B cell (primary cell): Measurements from ENCODE around the gene TEX51. TPM values are rescaled to one million over a fixed set of nuclear protein-coding genes. Genes with fewer than 3 reads are reported as not detected.

ENCODE experiments used
- ATAC-seq: fragments of 200-7000 bp; cut with Tn5 transposase; one replicate; pipeline ENCODE4 v1.10.0; 2021; ENCODE audit warnings: low read depth, mild to moderate bottlenecking, moderate number of reproducible peaks, moderate library complexity
- CTCF ChIA-PET: fragments of 350-600 bp; sonication (Branson Sonifier 250); formaldehyde crosslinking; loops from one replicate; lab custom pipeline; 2021; ENCODE audit warnings: antibody characterized with exemption, inconsistent platforms; lab: Charles Lee
- POLR2A ChIA-PET: fragments of 350-600 bp; sonication (Branson Sonifier 250); formaldehyde crosslinking; loops from one replicate; lab custom pipeline; 2021; ENCODE audit warnings: antibody characterized with exemption; lab: Charles Lee
- DNase-seq: peaks from one replicate; pipeline ENCODE4 v3.0.0; 2013
- H2AFZ ChIP-seq: 2 replicates; pipeline ENCODE4 v1.6.1; 2012; ENCODE audit warnings: mild to moderate bottlenecking, low read depth, low read length; ENCODE audit not compliant: insufficient read depth, poor library complexity, severe bottlenecking
- H3K27ac ChIP-seq, 2 donors: 1 replicate in 1 of 2; 2 replicates in 1 of 2; pipeline ENCODE4 v1.5.1; 2012 to 2013; ENCODE audit warnings: low read length in 2 of 2, mild to moderate bottlenecking in 2 of 2, moderate library complexity in 1 of 2
- H3K27me3 ChIP-seq, 4 experiments: fragments of 200-600 bp in 1 of 4; sonication (generic) in 1 of 4; replicated peaks in 1 of 4; 1 replicate in 2 of 4; 2 replicates in 2 of 4; pipeline versions ENCODE4 v1.6.1 to v1.7.0; 2013 to 2016; ENCODE audit warnings: low read length in 3 of 4, mild to moderate bottlenecking in 2 of 4, mixed read lengths in 1 of 4, moderate library complexity in 1 of 4; ENCODE audit not compliant: insufficient read depth in 4 of 4, control insufficient read depth in 3 of 4; ENCODE audit errors: control extremely low read depth in 1 of 4
- H3K36me3 ChIP-seq, 2 experiments: replicated peaks in 1 of 2; 1 replicate in 1 of 2; 2 replicates in 1 of 2; pipeline versions ENCODE4 v1.6.1 to v1.7.1; 2013; ENCODE audit warnings: low read length in 1 of 2; ENCODE audit not compliant: insufficient read depth in 2 of 2, control insufficient read depth in 1 of 2; ENCODE audit errors: control extremely low read depth in 1 of 2, extremely low read depth in 1 of 2
- H3K4me1 ChIP-seq, 2 donors: fragments of 200-600 bp in 1 of 2; sonication (generic) in 1 of 2; 1 replicate in 1 of 2; 2 replicates in 1 of 2; pipeline versions ENCODE4 v1.5.1 to v1.6.1; 2013 to 2017; ENCODE audit warnings: low read length in 2 of 2; ENCODE audit not compliant: control insufficient read depth in 2 of 2, insufficient read depth in 2 of 2
- H3K4me2 ChIP-seq: replicated peaks from 2 replicates; pipeline ENCODE3; 2012; ENCODE audit warnings: mild to moderate bottlenecking, low read depth, low read length; ENCODE audit not compliant: poor library complexity, severe bottlenecking
- H3K4me3 ChIP-seq, 5 experiments: fragments of 200-600 bp in 1 of 5; sonication (generic) in 1 of 5; 1 replicate in 3 of 5; 2 replicates in 2 of 5; pipeline versions ENCODE4 v1.5.1 to v1.7.0; 2011 to 2016; ENCODE audit warnings: low read length in 4 of 5, mild to moderate bottlenecking in 4 of 5, low read depth in 2 of 5, control low read depth in 1 of 5, moderate library complexity in 1 of 5; ENCODE audit not compliant: insufficient read depth in 1 of 5; ENCODE audit errors: control extremely low read depth in 1 of 5, extremely low read depth in 1 of 5
- H3K79me2 ChIP-seq: fragments of 200-600 bp; sonication (generic); one replicate; pipeline ENCODE4 v1.6.0; 2016; ENCODE audit warnings: low read length; ENCODE audit not compliant: control insufficient read depth, insufficient read depth
- H3K9ac ChIP-seq: fragments of 200-600 bp; sonication (generic); 2 replicates; pipeline ENCODE4 v1.6.1; 2017; ENCODE audit warnings: mild to moderate bottlenecking, low read length, moderate library complexity
- H3K9me3 ChIP-seq, 3 donors: one replicate each; pipeline versions ENCODE4 v1.6.1 to v1.7.1; 2013; ENCODE audit warnings: low read length in 2 of 3; ENCODE audit not compliant: control insufficient read depth in 2 of 3, insufficient read depth in 1 of 3; ENCODE audit errors: control extremely low read depth in 1 of 3
- H4K20me1 ChIP-seq: 2 replicates; pipeline ENCODE4 v1.6.0; 2012; ENCODE audit warnings: mild to moderate bottlenecking, low read length; ENCODE audit not compliant: insufficient read depth, control insufficient read depth, poor library complexity, severe bottlenecking
- H3K27ac Mint-ChIP-seq: one replicate; pipeline ENCODE4 v1.8.0; 2021; ENCODE audit warnings: mixed read lengths
- H3K27me3 Mint-ChIP-seq: one replicate; pipeline ENCODE4 v1.8.0; 2021; ENCODE audit warnings: mixed read lengths
- H3K4me1 Mint-ChIP-seq: one replicate; pipeline ENCODE4 v1.8.0; 2021; ENCODE audit warnings: mixed read lengths
- H3K4me3 Mint-ChIP-seq: one replicate; pipeline ENCODE4 v1.8.0; 2021; ENCODE audit warnings: mixed read lengths
- H3K9me3 Mint-ChIP-seq: one replicate; pipeline ENCODE4 v1.8.0; 2022; ENCODE audit warnings: mixed read lengths; ENCODE audit not compliant: insufficient read depth
- EZH2 ChIP-seq: IDR thresholded peaks from 2 replicates; pipeline ENCODE4 v1.6.1; 2012; ENCODE audit warnings: borderline replicate concordance, low read depth, mild to moderate bottlenecking, moderate library complexity, low read length; ENCODE audit not compliant: insufficient read depth, poor library complexity, severe bottlenecking
- WGBS: methylation state at CpG from one replicate; pipeline ENCODE4 v1.1.5; 2013; ENCODE audit warnings: missing lambda C conversion rate; ENCODE audit not compliant: insufficient coverage; 5-methylcytosine and 5-hydroxymethylcytosine counted together
- intact Hi-C: fragments of 100-400 bp; cut with micrococcal nuclease; formaldehyde crosslinking; loops from one replicate; pipeline ENCODE4 v1.10.0; 2022
- polyA plus RNA-seq: library from polyadenylated mRNA; depleted of rRNA; stranded (reverse); fragments of >200 nt; gene quantifications from 2 replicates; pipeline ENCODE4 v1.2.3, GENCODE V29; 2012
- total RNA-seq, 2 donors: library from RNA; stranded (reverse); fragments of 120-200 nt in 1 of 2; gene quantifications; 1 replicate in 1 of 2; 2 replicates in 1 of 2; pipeline versions ENCODE4 v1.2.3 to v1.2.4, GENCODE V29; 2013 to 2022
- TF ChIP-seq, protein P1 (sequence below): fragments of 200-600 bp; IDR thresholded peaks from one replicate; pipeline ENCODE4 v1.8.0; 2022; ENCODE audit warnings: antibody characterized with exemption, mild to moderate bottlenecking

The TEX51 gene
- total and polyA plus RNA-seq, 2 donors (not counting 1 experiment from before 2014, with no cell fraction given): not detected

DNA sequence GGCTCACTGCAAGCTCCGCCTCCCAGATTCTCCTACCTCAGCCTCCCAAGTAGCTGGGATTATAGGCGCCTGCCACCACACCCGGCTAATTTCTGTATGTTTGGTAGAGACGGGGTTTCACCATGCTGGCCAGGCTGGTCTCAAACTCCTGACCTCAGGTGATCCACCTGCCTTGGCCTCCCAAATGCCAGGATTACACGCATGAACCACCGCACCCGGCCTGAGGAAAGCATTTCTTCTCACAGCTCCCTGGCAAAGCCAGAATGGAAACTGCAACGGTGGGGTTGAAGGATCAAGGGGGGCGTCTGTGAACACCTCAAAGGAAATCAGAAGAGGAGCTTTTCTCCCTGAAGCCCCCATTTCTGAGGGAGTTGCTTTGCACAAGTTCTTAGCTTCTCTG is 11.2 kb upstream of the TEX51 start:
- peaks cover 0 to 3% (median 0%) of the 10 kb centered on the region in 3 donors for H3K9me3 ChIP-seq
- H4K20me1 ChIP-seq: no peaks in the 10 kb centered on the region
- DNase-seq (no peak), ATAC-seq (no peak)
- H2AFZ ChIP-seq: no peak overlapping the region
- H3K79me2 ChIP-seq: no peaks in the 10 kb centered on the region
- Mint-ChIP-seq H3K4me1 (peaks cover 5% of the 10 kb centered on the region), H3K27ac (no peak overlapping the region), H3K9me3 (no peaks in the 10 kb centered on the region), H3K27me3 (peaks cover 13% of the 10 kb centered on the region), H3K4me3 (no peak overlapping the region)
- CTCF ChIA-PET: interaction anchor here (1.0 kb wide), 1 partner anchor 13 kb away, joined by 3 read pairs; no protein-coding TSS in a partner anchor
- H3K27ac ChIP-seq: no peak overlapping the region
- no peaks in the 10 kb centered on the region for H3K36me3 ChIP-seq
- H3K27me3 ChIP-seq: peaks cover 0 to 21% (median 0%) of the 10 kb centered on the region in 4 experiments
- TF ChIP-seq EZH2: no peak
- TF ChIP-seq, protein P1, sequence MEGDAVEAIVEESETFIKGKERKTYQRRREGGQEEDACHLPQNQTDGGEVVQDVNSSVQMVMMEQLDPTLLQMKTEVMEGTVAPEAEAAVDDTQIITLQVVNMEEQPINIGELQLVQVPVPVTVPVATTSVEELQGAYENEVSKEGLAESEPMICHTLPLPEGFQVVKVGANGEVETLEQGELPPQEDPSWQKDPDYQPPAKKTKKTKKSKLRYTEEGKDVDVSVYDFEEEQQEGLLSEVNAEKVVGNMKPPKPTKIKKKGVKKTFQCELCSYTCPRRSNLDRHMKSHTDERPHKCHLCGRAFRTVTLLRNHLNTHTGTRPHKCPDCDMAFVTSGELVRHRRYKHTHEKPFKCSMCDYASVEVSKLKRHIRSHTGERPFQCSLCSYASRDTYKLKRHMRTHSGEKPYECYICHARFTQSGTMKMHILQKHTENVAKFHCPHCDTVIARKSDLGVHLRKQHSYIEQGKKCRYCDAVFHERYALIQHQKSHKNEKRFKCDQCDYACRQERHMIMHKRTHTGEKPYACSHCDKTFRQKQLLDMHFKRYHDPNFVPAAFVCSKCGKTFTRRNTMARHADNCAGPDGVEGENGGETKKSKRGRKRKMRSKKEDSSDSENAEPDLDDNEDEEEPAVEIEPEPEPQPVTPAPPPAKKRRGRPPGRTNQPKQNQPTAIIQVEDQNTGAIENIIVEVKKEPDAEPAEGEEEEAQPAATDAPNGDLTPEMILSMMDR: no peak
- H3K4me2 ChIP-seq: no peak overlapping the region
- WGBS: 92% methylated on average over 7 of the region's 9 CpGs
- no peak overlapping the region for H3K4me3 ChIP-seq
- H3K4me1 ChIP-seq: peaks cover 3 to 8% of the 10 kb centered on the region in 2 donors
- intact Hi-C loops: no loop called here
- H3K9ac ChIP-seq: no peak overlapping the region
- POLR2A ChIA-PET: no interaction called here

DNA sequence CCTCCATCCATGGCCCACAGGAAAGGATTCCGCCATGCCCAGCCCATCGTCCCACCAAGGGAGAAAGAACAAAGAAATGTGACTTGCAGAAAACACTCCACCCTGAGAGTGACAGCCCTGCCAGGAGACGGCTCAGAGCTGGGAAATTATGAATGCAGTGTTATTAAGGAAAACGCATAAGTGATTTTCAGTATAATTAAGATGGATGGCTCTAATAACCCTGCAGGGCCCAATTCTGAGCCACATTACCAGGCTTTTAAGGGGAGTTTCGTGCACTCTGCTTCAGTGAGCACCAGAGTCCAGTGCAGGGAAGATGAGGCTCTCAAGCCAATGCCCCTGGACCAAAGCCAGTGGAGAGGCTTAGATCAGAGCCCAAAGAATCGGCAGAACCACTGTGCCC is 10.6 kb upstream of the TEX51 start:
- intact Hi-C loops: no loop called here
- Histone ChIP-seq H2AFZ (no peak overlapping the region), H3K9me3 (peaks cover 0 to 3% (median 0%) of the 10 kb centered on the region in 3 donors), H3K36me3 (no peaks in the 10 kb centered on the region), H3K79me2 (no peaks in the 10 kb centered on the region), H3K4me3 (no peak overlapping the region), H3K27ac (no peak overlapping the region), H3K9ac (no peak overlapping the region), H3K4me2 (no peak overlapping the region), H3K4me1 (peaks cover 3 to 8% of the 10 kb centered on the region in 2 donors), H4K20me1 (no peaks in the 10 kb centered on the region), H3K27me3 (peaks cover 0 to 21% (median 0%) of the 10 kb centered on the region in 4 experiments)
- no peak overlapping the region for H3K4me3 Mint-ChIP-seq
- ATAC-seq (no peak), DNase-seq (no peak)
- CTCF ChIA-PET: interaction anchor here (1.0 kb wide), 1 partner anchor 14 kb away, joined by 3 read pairs; no protein-coding TSS in a partner anchor
- peaks cover 5% of the 10 kb centered on the region for H3K4me1 Mint-ChIP-seq
- TF ChIP-seq, protein P1: no peak
- no peak for TF ChIP-seq EZH2
- 85% methylated on average over 2 of the region's 6 CpGs for WGBS
- H3K27ac Mint-ChIP-seq: no peak overlapping the region
- POLR2A ChIA-PET: no interaction called here
- no peaks in the 10 kb centered on the region for H3K9me3 Mint-ChIP-seq
- peaks cover 13% of the 10 kb centered on the region for H3K27me3 Mint-ChIP-seq
